MV-4-11 (cell line): ENCODE results near the gene BCL7A.
"Not testable (repeated sequence)": the region's sequence is repeated elsewhere in the genome, so short reads cannot be mapped to it uniquely, and the experiment has no call there.

Experiments
- DNase-seq: peaks from one replicate; lab custom pipeline; 2025; lab: John Stamatoyannopoulos, UW

BCL7A gene

GRCh38 chr12:122056406-122056805, 34.7 kb downstream of the BCL7A start:
- DNase-seq = not testable (repeated sequence)

GRCh38 chr12:122057007-122057735, 35.5 kb downstream of the BCL7A start:
- DNase-seq = no peak

- no peak for DNase-seq
Measured at GRCh38 chr12:122057769-122058168, 36.1 kb downstream of the BCL7A start.

GRCh38 chr12:122058549-122059149, 37.0 kb downstream of the BCL7A start:
- no peak for DNase-seq

- DNase-seq = no peak
Measured at GRCh38 chr12:122059203-122059960, 37.7 kb downstream of the BCL7A start.

GRCh38 chr12:122060081-122060501, 38.4 kb downstream of the BCL7A start:
- DNase-seq = no peak

GRCh38 chr12:122061253-122061652, 39.6 kb downstream of the BCL7A start:
- no peak for DNase-seq

- peak; percentile 66 for DNase-seq
Measured at GRCh38 chr12:122062832-122063693, 41.4 kb downstream of the BCL7A start.

GRCh38 chr12:122063694-122064024, 42.0 kb downstream of the BCL7A start:
- DNase-seq = no peak

- peak; percentile 96 for DNase-seq
Measured at GRCh38 chr12:122064025-122064777, 42.5 kb downstream of the BCL7A start.

GRCh38 chr12:122064780-122065588, 43.3 kb downstream of the BCL7A start:
- DNase-seq = peak; percentile 84

- DNase-seq = no peak
Measured at GRCh38 chr12:122067548-122067947, 45.9 kb downstream of the BCL7A start.

- peak; percentile 72 for DNase-seq
Measured at GRCh38 chr12:122067966-122068365, 46.3 kb downstream of the BCL7A start.

- DNase-seq = no peak
Measured at GRCh38 chr12:122072031-122072970, 50.6 kb downstream of the BCL7A start.

GRCh38 chr12:122073815-122074214, 52.1 kb downstream of the BCL7A start:
- DNase-seq = no peak

GRCh38 chr12:122076743-122077495, 55.2 kb downstream of the BCL7A start:
- peak; percentile 95 for DNase-seq

- DNase-seq = peak; percentile 92
Measured at GRCh38 chr12:122078141-122079032, 56.7 kb downstream of the BCL7A start, which contains the start of gene MLXIP. Gene MLXIP (plus strand): TSS chr12:122078756. CDS start chr12:122078854, 98 bp downstream.
